Upper lobe of left lung (tissue), 6 donors: ENCODE measurements around the gene KLF18. TPM values are rescaled to one million over a fixed set of nuclear protein-coding genes. Genes with fewer than 3 reads are reported as not detected.
A peak's percentile ranks its signal among the peaks of the same experiment; 100 is the strongest.

Experiments
- ATAC-seq, 2 donors: fragments of 200-7000 bp; cut with Tn5 transposase; one replicate each; pipeline ENCODE4 v1.9.1; 2022; ENCODE audit warnings: mild to moderate bottlenecking in 2 of 2, moderate library complexity in 2 of 2; ENCODE audit not compliant: low FRiP score in 2 of 2
- DNase-seq, 2 donors: peaks; one replicate each; pipeline ENCODE4 v3.0.0-alpha.2; 2019 to 2020
- H3K27ac ChIP-seq, 4 donors: fragments of 200-600 bp; sonication (generic); one replicate each; pipeline ENCODE4 v1.5.1; 2016 to 2019
- H3K27me3 ChIP-seq, 4 donors: fragments of 200-600 bp; sonication (generic); one replicate each; pipeline ENCODE4 v1.5.1; 2017 to 2019
- H3K36me3 ChIP-seq, 4 donors: fragments of 200-600 bp; sonication (generic); one replicate each; pipeline ENCODE4 v1.5.1; 2016 to 2019
- H3K4me1 ChIP-seq, 4 donors: fragments of 200-600 bp; sonication (generic); one replicate each; pipeline ENCODE4 v1.5.1; 2018 to 2019
- H3K4me3 ChIP-seq, 4 donors: fragments of 200-600 bp; sonication (generic); one replicate each; pipeline ENCODE4 v1.5.1; 2017 to 2019; ENCODE audit warnings: mild to moderate bottlenecking in 2 of 4, moderate library complexity in 1 of 4
- H3K9me3 ChIP-seq, 4 donors: fragments of 200-600 bp; sonication (generic); one replicate each; pipeline ENCODE4 v1.5.1; 2018 to 2019
- CTCF ChIP-seq, 6 experiments: fragments of 450-650 bp in 4 of 6; fragments of 200-600 bp in 2 of 6; sonication (generic) in 2 of 6; IDR thresholded peaks; one replicate each; pipeline ENCODE4 v1.5.1; 2016 to 2019; ENCODE audit warnings: antibody characterized with exemption in 6 of 6
- EP300 ChIP-seq, 4 donors: sonication (generic); formaldehyde crosslinking; IDR thresholded peaks; one replicate each; pipeline ENCODE4 v1.5.1; 2017; ENCODE audit warnings: antibody characterized with exemption in 4 of 4, control low read depth in 2 of 4
- POLR2A ChIP-seq, 4 donors: fragments of 450-650 bp; IDR thresholded peaks; one replicate each; pipeline ENCODE4 v1.5.1; 2016 to 2017; ENCODE audit warnings: antibody characterized with exemption in 4 of 4, mild to moderate bottlenecking in 2 of 4
- POLR2AphosphoS5 ChIP-seq, 2 donors: sonication (generic); formaldehyde crosslinking; IDR thresholded peaks; one replicate each; pipeline ENCODE4 v1.5.1; 2017; ENCODE audit warnings: antibody characterized with exemption in 2 of 2
- WGBS, 2 donors: methylation state at CpG; one replicate each; pipeline ENCODE4 v1.1.5; 2017 to 2018; 5-methylcytosine and 5-hydroxymethylcytosine counted together
- total RNA-seq, 6 donors: library from RNA; depleted of rRNA in 4 of 6; stranded (reverse); fragments of >200 nt in 4 of 6; gene quantifications; one replicate each; pipeline versions ENCODE4 v1.1.0 to v1.2.1, GENCODE V29; 2016 to 2021
- donor health status: DM: no; HTN: no; CAD: no; lungs with moderate emphysema.
- donor health status: DM: no; HTN: yes; CAD: no; lungs with severe emphysema.

KLF18 gene
- total RNA-seq: not detected

DNA sequence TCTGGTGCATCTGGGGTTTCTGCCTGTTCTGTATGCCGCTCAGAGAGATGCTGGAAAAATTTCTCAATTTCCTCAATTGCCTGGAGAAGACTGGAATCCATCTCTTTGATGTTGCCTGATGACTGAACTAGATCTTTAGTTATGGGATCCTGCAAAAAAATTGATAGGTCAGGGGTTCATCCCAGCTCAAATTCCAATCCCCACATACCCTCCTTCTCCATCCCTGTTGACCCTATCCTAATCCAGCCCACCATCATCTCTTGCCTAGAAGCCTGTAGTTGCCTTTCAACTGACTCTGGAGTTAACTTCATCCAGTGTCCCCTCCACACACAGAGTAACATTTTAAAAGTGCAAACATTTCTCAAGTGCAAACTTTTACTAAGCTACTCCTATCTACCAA is at the start of gene KLF18:
Gene KLF18 (minus strand): TSS at position 101 of the 400 bp plus-strand sequence. CDS start 0 bp downstream, at position 101.
- H3K27me3 ChIP-seq: no peaks in the 10 kb centered on the region
- no peak within 1 kb of the TSS for H3K4me3 ChIP-seq
- TF ChIP-seq POLR2A (IDR thresholded peaks at IDR 0.05) (no peak), CTCF (IDR thresholded peaks at IDR 0.05) (no peak), EP300 (IDR thresholded peaks at IDR 0.05) (no peak), POLR2AphosphoS5 (IDR thresholded peaks at IDR 0.05) (no peak)
- no peaks in the 10 kb centered on the region for H3K4me1 ChIP-seq
- H3K27ac ChIP-seq: no peak within 1 kb of the TSS
- H3K9me3 ChIP-seq: peaks cover 10 to 28% (median 19%) of the 10 kb centered on the region in 4 donors
- ATAC-seq: no peak
- WGBS, 2 donors: 85 to 89% methylated on average over 1 of the region's 1 CpG
- H3K36me3 ChIP-seq: no peaks in the 10 kb centered on the region
- no peak for DNase-seq

- H3K9me3 ChIP-seq: peaks cover 0 to 4% (median 0%) of the 10 kb centered on the region in 4 donors
- no peaks in the 10 kb centered on the region for H3K4me1 ChIP-seq
- no peak overlapping the region for H3K4me3 ChIP-seq
Observed at GRCh38 chr1:44174630-44175029, 33.2 kb upstream of the KLF18 start.

DNA sequence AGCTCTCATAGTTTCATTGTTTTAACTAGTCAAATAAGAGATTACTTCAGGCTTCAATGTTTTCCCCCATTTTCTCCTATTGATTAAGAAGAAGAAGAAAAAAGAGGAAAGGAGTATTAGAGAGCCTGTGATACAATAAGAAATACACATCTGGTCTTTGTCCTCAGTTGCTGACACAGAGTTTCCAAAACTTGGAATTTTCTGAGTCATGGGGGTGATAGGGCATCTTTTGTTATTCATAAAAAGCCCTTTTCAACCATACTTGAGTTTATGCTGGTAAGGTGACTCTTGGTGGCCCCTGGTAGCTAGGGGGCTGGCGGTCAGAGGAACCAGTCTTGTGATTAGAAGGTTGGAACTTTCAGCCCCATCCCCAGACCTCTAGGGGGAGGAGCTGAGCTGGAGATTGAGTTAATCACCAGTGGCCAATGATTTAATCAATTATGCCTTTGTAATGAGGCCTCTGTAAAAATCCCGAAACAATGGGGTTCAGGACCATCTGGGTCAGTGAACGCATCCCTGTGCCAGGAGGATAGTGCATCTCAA is 28.9 kb upstream of the KLF18 start:
- Histone ChIP-seq H3K36me3 (no peaks in the 10 kb centered on the region), H3K27ac (no peak overlapping the region), H3K27me3 (no peaks in the 10 kb centered on the region), H3K4me3 (no peak overlapping the region), H3K9me3 (no peaks in the 10 kb centered on the region), H3K4me1 (no peaks in the 10 kb centered on the region)
- TF ChIP-seq EP300 (IDR thresholded peaks at IDR 0.05) (no peak), POLR2A (IDR thresholded peaks at IDR 0.05) (no peak), POLR2AphosphoS5 (IDR thresholded peaks at IDR 0.05) (no peak), CTCF (IDR thresholded peaks at IDR 0.05) (no peak)
- DNase-seq (no peak), ATAC-seq (no peak)
- WGBS, 2 donors: 93% methylated on average over 3 of the region's 3 CpGs

More at GRCh38 chr1:44174630-44175029, 33.2 kb upstream of the KLF18 start:
- Histone ChIP-seq H3K36me3 (no peaks in the 10 kb centered on the region), H3K27ac (no peak overlapping the region), H3K27me3 (no peaks in the 10 kb centered on the region)
- no peak for TF ChIP-seq POLR2AphosphoS5 (IDR thresholded peaks at IDR 0.05)
- TF ChIP-seq POLR2A (IDR thresholded peaks at IDR 0.05): no peak
- 66 to 76% methylated on average over 1 of the region's 1 CpG for WGBS, 2 donors
- DNase-seq (no peak), ATAC-seq (no peak)

- H3K4me3 ChIP-seq: no peak overlapping the region
- DNase-seq: no peak
- H3K36me3 ChIP-seq: no peaks in the 10 kb centered on the region
- no peaks in the 10 kb centered on the region for H3K9me3 ChIP-seq
- H3K4me1 ChIP-seq: no peaks in the 10 kb centered on the region
- WGBS, 2 donors: 77 to 80% methylated on average over 5 of the region's 5 CpGs
- H3K27me3 ChIP-seq: no peaks in the 10 kb centered on the region
- TF ChIP-seq POLR2AphosphoS5 (IDR thresholded peaks at IDR 0.05) (no peak), EP300 (IDR thresholded peaks at IDR 0.05) (no peak), POLR2A (IDR thresholded peaks at IDR 0.05) (no peak), CTCF (IDR thresholded peaks at IDR 0.05) (no peak)
- no peak overlapping the region for H3K27ac ChIP-seq
- peak in 1 of 2 donors; percentile 47 for ATAC-seq
Observed at GRCh38 chr1:44168520-44169098, 27.2 kb upstream of the KLF18 start.

DNA sequence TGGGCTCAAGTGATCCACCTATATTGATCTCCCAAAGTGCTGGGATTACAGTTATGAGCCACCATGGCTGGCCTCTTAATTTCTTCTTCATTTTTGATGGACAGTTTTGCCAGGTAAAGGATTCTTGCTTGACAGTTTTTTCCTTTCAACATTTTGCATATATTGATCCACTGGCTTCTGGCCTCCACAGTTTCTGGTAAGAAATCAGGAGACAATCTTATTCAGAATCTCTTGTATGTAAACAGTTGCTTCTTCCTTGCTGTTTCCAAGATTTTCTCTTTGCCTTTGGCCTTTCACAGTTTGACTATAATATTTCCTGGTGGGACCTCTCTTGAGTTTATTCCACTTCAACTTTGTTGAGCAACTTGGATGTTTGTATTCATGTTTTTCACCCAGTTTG is 20.1 kb upstream of the KLF18 start:
- H3K27me3 ChIP-seq: no peaks in the 10 kb centered on the region
- no peaks in the 10 kb centered on the region for H3K9me3 ChIP-seq
- ATAC-seq (no peak), DNase-seq (no peak)
- H3K4me3 ChIP-seq: no peak overlapping the region
- H3K27ac ChIP-seq: no peak overlapping the region
- TF ChIP-seq POLR2AphosphoS5 (IDR thresholded peaks at IDR 0.05) (no peak), CTCF (IDR thresholded peaks at IDR 0.05) (no peak), EP300 (IDR thresholded peaks at IDR 0.05) (no peak), POLR2A (IDR thresholded peaks at IDR 0.05) (no peak)
- H3K36me3 ChIP-seq: no peaks in the 10 kb centered on the region
- H3K4me1 ChIP-seq: no peaks in the 10 kb centered on the region
